LNCaP clone FGC (cell line): ENCODE results near the gene GBP4.

Experiments
- DNase-seq: peaks from one replicate; pipeline ENCODE4 v3.0.0-alpha.2; 2011; ENCODE audit warnings: low read depth
- H3K4me3 ChIP-seq: 2 replicates; pipeline ENCODE4 v1.5.1; 2011; ENCODE audit warnings: mild to moderate bottlenecking, low read depth, low read length, control low read depth
- CTCF ChIP-seq: IDR thresholded peaks from 2 replicates; pipeline ENCODE4 v1.5.1; 2012; ENCODE audit warnings: mild to moderate bottlenecking; ENCODE audit not compliant: control insufficient read depth, insufficient read depth; ENCODE audit errors: extremely low read depth

The GBP4 gene

GRCh38 chr1:89206373-89206772 is 7.6 kb upstream of the GBP4 start:
- no peak for DNase-seq
- no peak for TF ChIP-seq CTCF
- H3K4me3 ChIP-seq, result no peak overlapping the region

- no peak overlapping the region for H3K4me3 ChIP-seq
- TF ChIP-seq CTCF, result no peak
- DNase-seq, result no peak
These were observed 4.4 kb upstream of the GBP4 start for GRCh38 chr1:89203166-89203565.

GRCh38 chr1:89201106-89201794 is 2.5 kb upstream of the GBP4 start:
- no peak overlapping the region for H3K4me3 ChIP-seq
- no peak for DNase-seq
- TF ChIP-seq CTCF, result no peak

- H3K4me3 ChIP-seq, result no peak overlapping the region
- no peak for DNase-seq
These were observed 1.9 kb upstream of the GBP4 start for GRCh38 chr1:89200663-89201062.

GRCh38 chr1:89199525-89200031 is 836 bp upstream of the GBP4 start:
- DNase-seq, result no peak
- H3K4me3 ChIP-seq, result no peak overlapping the region
- no peak for TF ChIP-seq CTCF

More at GRCh38 chr1:89200663-89201062, 1.9 kb upstream of the GBP4 start:
- TF ChIP-seq CTCF, result no peak

- DNase-seq, result no peak
- TF ChIP-seq CTCF, result no peak
- no peak overlapping the region for H3K4me3 ChIP-seq
These were observed 661 bp downstream of the GBP4 start for GRCh38 chr1:89198081-89198480.

- no peak overlapping the region for H3K4me3 ChIP-seq
- no peak for DNase-seq
- TF ChIP-seq CTCF, result no peak
These were observed 3.3 kb downstream of the GBP4 start for GRCh38 chr1:89195476-89195875.
